GM12872 (cell line): ENCODE data around the gene SLC22A23.

Experiments
- CTCF ChIP-seq: IDR thresholded peaks from 3 replicates; pipeline ENCODE4 v1.5.1; 2011; ENCODE audit warnings: low read depth, mild to moderate bottlenecking, low read length, moderate library complexity; ENCODE audit not compliant: insufficient read depth

Gene SLC22A23

GRCh38 chr6:3312604-3313231 lies 144.1 kb downstream of the SLC22A23 start:
- no peak for TF ChIP-seq CTCF

- no peak for TF ChIP-seq CTCF
These were observed 145.0 kb downstream of the SLC22A23 start for GRCh38 chr6:3311826-3312225.

- no peak for TF ChIP-seq CTCF
These were observed 146.1 kb downstream of the SLC22A23 start for GRCh38 chr6:3310703-3311102.

- TF ChIP-seq CTCF, result no peak
These were observed 146.8 kb downstream of the SLC22A23 start for GRCh38 chr6:3310051-3310448.

- no peak for TF ChIP-seq CTCF
These were observed 147.3 kb downstream of the SLC22A23 start for GRCh38 chr6:3309391-3310050.

- TF ChIP-seq CTCF, result no peak
These were observed 148.7 kb downstream of the SLC22A23 start for GRCh38 chr6:3308106-3308505.

GRCh38 chr6:3307436-3307835 lies 149.4 kb downstream of the SLC22A23 start:
- no peak for TF ChIP-seq CTCF

GRCh38 chr6:3306848-3307247 lies 150.0 kb downstream of the SLC22A23 start:
- TF ChIP-seq CTCF, result no peak
